ENCODE results near the gene CFAP46.

GRCh38 chr10:132783940-132784865 is 158.2 kb downstream of the CFAP46 start:
- TF ChIP-seq CTCF (IDR thresholded peaks at IDR 0.05) (no peak), POLR2A (IDR thresholded peaks at IDR 0.05) (no peak)

Measured in uterus (tissue), 2 donors.